CD4-positive, CD25-positive, alpha-beta regulatory T cell (primary cell): ENCODE results near the gene PKDCC. TPM values are rescaled to one million over a fixed set of nuclear protein-coding genes. Genes with fewer than 3 reads are reported as not detected.

ENCODE experiments used
- ATAC-seq, 2 donors: fragments of 150-1000 bp; cut with Tn5 transposase; one replicate each; pipeline ENCODE4 v1.10.0; 2021; ENCODE audit warnings: low read depth in 2 of 2, moderate number of reproducible peaks in 2 of 2, moderate library complexity in 1 of 2
- DNase-seq, 3 donors: peaks; one replicate each; pipeline versions ENCODE4 v3.0.0 to v3.0.0-alpha.2; 2012 to 2022; ENCODE audit warnings: mixed read lengths in 1 of 3
- H3K27ac ChIP-seq: one replicate; pipeline ENCODE4 v1.7.0; 2013; ENCODE audit warnings: mild to moderate bottlenecking, low read length; ENCODE audit not compliant: insufficient read depth, poor library complexity, severe bottlenecking
- H3K27me3 ChIP-seq: one replicate; pipeline ENCODE4 v1.7.0; 2013; ENCODE audit warnings: low read length; ENCODE audit not compliant: control insufficient read depth, insufficient read depth
- H3K36me3 ChIP-seq: one replicate; pipeline ENCODE4 v1.7.0; 2013; ENCODE audit warnings: mild to moderate bottlenecking, low read length, moderate library complexity; ENCODE audit not compliant: control insufficient read depth, insufficient read depth
- H3K4me1 ChIP-seq: 2 replicates; pipeline ENCODE4 v1.7.0; 2013; ENCODE audit warnings: mild to moderate bottlenecking, low read length; ENCODE audit not compliant: insufficient read depth, control insufficient read depth, poor library complexity, severe bottlenecking
- H3K4me3 ChIP-seq: one replicate; pipeline ENCODE4 v1.7.0; 2013; ENCODE audit warnings: low read depth, mild to moderate bottlenecking, low read length, moderate library complexity
- H3K9me3 ChIP-seq, 2 experiments: 1 replicate in 1 of 2; 2 replicates in 1 of 2; pipeline ENCODE4 v1.7.0; 2013; ENCODE audit warnings: low read length in 2 of 2, mild to moderate bottlenecking in 1 of 2, moderate library complexity in 1 of 2; ENCODE audit not compliant: control insufficient read depth in 2 of 2
- H3K27ac Mint-ChIP-seq, 3 donors: one replicate each; pipeline ENCODE4 v1.8.0; 2020 to 2022; ENCODE audit warnings: mild to moderate bottlenecking in 3 of 3, mixed read lengths in 3 of 3, moderate library complexity in 2 of 3
- H3K27me3 Mint-ChIP-seq: one replicate; pipeline ENCODE4 v1.8.0; 2022; ENCODE audit warnings: mild to moderate bottlenecking, mixed read lengths
- H3K36me3 Mint-ChIP-seq: one replicate; pipeline ENCODE4 v1.8.0; 2020; ENCODE audit warnings: mixed read lengths
- H3K4me1 Mint-ChIP-seq, 4 donors: one replicate each; pipeline ENCODE4 v1.8.0; 2020 to 2022; ENCODE audit warnings: mixed read lengths in 4 of 4, mild to moderate bottlenecking in 1 of 4
- H3K4me3 Mint-ChIP-seq, 4 donors: one replicate each; pipeline ENCODE4 v1.8.0; 2020 to 2022; ENCODE audit warnings: mild to moderate bottlenecking in 4 of 4, mixed read lengths in 4 of 4, moderate library complexity in 3 of 4
- H3K9me3 Mint-ChIP-seq, 7 donors: one replicate each; pipeline ENCODE4 v1.8.0; 2020 to 2022; ENCODE audit warnings: mixed read lengths in 7 of 7, mild to moderate bottlenecking in 3 of 7, moderate library complexity in 2 of 7
- polyA plus RNA-seq, 4 donors: library from polyadenylated mRNA; unstranded; fragments of 300-500 nt; fragmentation: Illumina TruSeq; gene quantifications; one replicate each; pipeline ENCODE4 v1.2.3, GENCODE V29; 2021
- total RNA-seq: library from RNA; stranded (reverse); gene quantifications from one replicate; pipeline ENCODE4 v1.2.3, GENCODE V29; 2022

PKDCC gene
- total and polyA plus RNA-seq, 5 donors from 2014 or later = not detected

- Histone ChIP-seq H3K9me3 (no peaks in the 10 kb centered on the region), H3K27ac (no peak overlapping the region), H3K36me3 (no peaks in the 10 kb centered on the region), H3K4me3 (no peak overlapping the region), H3K4me1 (no peaks in the 10 kb centered on the region), H3K27me3 (peaks cover 8% of the 10 kb centered on the region)
- Mint-ChIP-seq H3K4me3 (no peak overlapping the region), H3K27me3 (peaks cover 26% of the 10 kb centered on the region), H3K4me1 (no peaks in the 10 kb centered on the region), H3K9me3 (peaks cover 0 to 1% (median 0%) of the 10 kb centered on the region in 7 donors), H3K27ac (no peak overlapping the region), H3K36me3 (no peaks in the 10 kb centered on the region)
- DNase-seq (no peak), ATAC-seq (no peak)
Observed at GRCh38 chr2:42057159-42057901, 9.5 kb downstream of the PKDCC start.

GRCh38 chr2:42057902-42058450 lies 10.2 kb downstream of the PKDCC start:
- Histone ChIP-seq H3K27ac (no peak overlapping the region), H3K4me1 (no peaks in the 10 kb centered on the region), H3K9me3 (no peaks in the 10 kb centered on the region), H3K36me3 (no peaks in the 10 kb centered on the region), H3K4me3 (no peak overlapping the region), H3K27me3 (peaks cover 8% of the 10 kb centered on the region)
- Mint-ChIP-seq H3K9me3 (peaks cover 0 to 1% (median 0%) of the 10 kb centered on the region in 7 donors), H3K27me3 (peaks cover 26% of the 10 kb centered on the region), H3K4me1 (no peaks in the 10 kb centered on the region), H3K27ac (no peak overlapping the region), H3K4me3 (no peak overlapping the region), H3K36me3 (no peaks in the 10 kb centered on the region)
- DNase-seq (no peak), ATAC-seq (no peak)

- no peak overlapping the region for H3K27ac ChIP-seq
- H3K36me3 ChIP-seq = no peaks in the 10 kb centered on the region
- Mint-ChIP-seq H3K27me3 (peaks cover 27% of the 10 kb centered on the region), H3K36me3 (no peaks in the 10 kb centered on the region), H3K4me3 (no peak overlapping the region), H3K9me3 (peaks cover 0 to 1% (median 0%) of the 10 kb centered on the region in 7 donors), H3K4me1 (no peaks in the 10 kb centered on the region), H3K27ac (no peak overlapping the region)
- no peak overlapping the region for H3K4me3 ChIP-seq
- DNase-seq (no peak), ATAC-seq (no peak)
- no peaks in the 10 kb centered on the region for H3K4me1 ChIP-seq
- no peaks in the 10 kb centered on the region for H3K9me3 ChIP-seq
- peaks cover 13% of the 10 kb centered on the region for H3K27me3 ChIP-seq
Observed at GRCh38 chr2:42059261-42059898, 11.6 kb downstream of the PKDCC start.

GRCh38 chr2:42060028-42060427 lies 12.2 kb downstream of the PKDCC start:
- Mint-ChIP-seq H3K4me3 (no peak overlapping the region), H3K27ac (no peak overlapping the region), H3K36me3 (no peaks in the 10 kb centered on the region), H3K27me3 (peaks cover 30% of the 10 kb centered on the region), H3K9me3 (peaks cover 0 to 1% (median 0%) of the 10 kb centered on the region in 7 donors), H3K4me1 (no peaks in the 10 kb centered on the region)
- no peak overlapping the region for H3K27ac ChIP-seq
- no peaks in the 10 kb centered on the region for H3K4me1 ChIP-seq
- peaks cover 13% of the 10 kb centered on the region for H3K27me3 ChIP-seq
- no peak for ATAC-seq
- H3K9me3 ChIP-seq = no peaks in the 10 kb centered on the region
- DNase-seq = no peak
- H3K4me3 ChIP-seq = no peak overlapping the region
- H3K36me3 ChIP-seq = no peaks in the 10 kb centered on the region

- ATAC-seq = no peak
- no peak for DNase-seq
- Mint-ChIP-seq H3K27me3 (peaks cover 25% of the 10 kb centered on the region), H3K27ac (no peak overlapping the region), H3K36me3 (no peaks in the 10 kb centered on the region), H3K4me3 (no peak overlapping the region), H3K9me3 (peaks cover 0 to 2% (median 0%) of the 10 kb centered on the region in 7 donors), H3K4me1 (no peaks in the 10 kb centered on the region)
- no peak overlapping the region for H3K27ac ChIP-seq
- peaks cover 10% of the 10 kb centered on the region for H3K27me3 ChIP-seq
- H3K9me3 ChIP-seq = no peaks in the 10 kb centered on the region
- no peaks in the 10 kb centered on the region for H3K36me3 ChIP-seq
- H3K4me1 ChIP-seq = no peaks in the 10 kb centered on the region
- H3K4me3 ChIP-seq = no peak overlapping the region
Observed at GRCh38 chr2:42060718-42061619, 13.1 kb downstream of the PKDCC start.

GRCh38 chr2:42061839-42062238 lies 14.0 kb downstream of the PKDCC start:
- no peak overlapping the region for H3K27ac Mint-ChIP-seq
- Histone ChIP-seq H3K27ac (no peak overlapping the region), H3K36me3 (no peaks in the 10 kb centered on the region), H3K27me3 (peaks cover 10% of the 10 kb centered on the region), H3K9me3 (no peaks in the 10 kb centered on the region), H3K4me3 (no peak overlapping the region), H3K4me1 (no peaks in the 10 kb centered on the region)
- no peaks in the 10 kb centered on the region for H3K4me1 Mint-ChIP-seq
- H3K36me3 Mint-ChIP-seq = no peaks in the 10 kb centered on the region
- peaks cover 0 to 2% (median 0%) of the 10 kb centered on the region in 7 donors for H3K9me3 Mint-ChIP-seq
- H3K4me3 Mint-ChIP-seq = no peak overlapping the region
- DNase-seq (no peak), ATAC-seq (no peak)
- peaks cover 16% of the 10 kb centered on the region for H3K27me3 Mint-ChIP-seq

GRCh38 chr2:42063431-42064171 lies 15.8 kb downstream of the PKDCC start:
- Mint-ChIP-seq H3K4me3 (no peak overlapping the region), H3K36me3 (no peaks in the 10 kb centered on the region), H3K27ac (peak overlapping the region in 1 of 3 donors; percentile 18), H3K9me3 (peaks cover 0 to 2% (median 0%) of the 10 kb centered on the region in 7 donors), H3K4me1 (no peaks in the 10 kb centered on the region), H3K27me3 (peaks cover 19% of the 10 kb centered on the region)
- H3K4me3 ChIP-seq = no peak overlapping the region
- H3K9me3 ChIP-seq = no peaks in the 10 kb centered on the region
- H3K4me1 ChIP-seq = no peaks in the 10 kb centered on the region
- no peak overlapping the region for H3K27ac ChIP-seq
- H3K36me3 ChIP-seq = no peaks in the 10 kb centered on the region
- H3K27me3 ChIP-seq = peaks cover 5% of the 10 kb centered on the region
- ATAC-seq = no peak
- DNase-seq = no peak
